Measurements from ENCODE around the gene DGKK. TPM values are rescaled to one million over a fixed set of nuclear protein-coding genes. Genes with fewer than 3 reads are reported as not detected.

The DGKK gene
- total RNA-seq, 1 experiment from 2014 or later, result 1.6 TPM

- Histone ChIP-seq H3K4me2 (ENCODE audit: insufficient read depth, insufficient read length, low read length) (no peak overlapping the region), H3K4me1 (ENCODE audit: insufficient read depth, low read length) (no peaks in the 10 kb centered on the region), H3K56ac (ENCODE audit: insufficient read length, low read depth, low read length) (no peak overlapping the region), H4K91ac (ENCODE audit: insufficient read length, low read depth, low read length) (no peak overlapping the region), H2BK5ac (ENCODE audit: insufficient read length, low read length) (no peak overlapping the region), H2BK120ac (ENCODE audit: low read depth, low read length, poor library complexity, severe bottlenecking) (no peak overlapping the region), H3K27ac (ENCODE audit: insufficient read length, low read depth, low read length) (no peak overlapping the region), H2AK5ac (ENCODE audit: insufficient read length, low read length) (no peak overlapping the region), H3K14ac (ENCODE audit: insufficient read depth, low read length) (no peak overlapping the region), H2BK15ac (ENCODE audit: low read depth, low read length) (no peak overlapping the region), H4K5ac (ENCODE audit: insufficient read length, low read depth, low read length) (no peak overlapping the region), H3K18ac (ENCODE audit: insufficient read length, low read depth, low read length) (no peak overlapping the region), H3K9me3 (ENCODE audit: control insufficient read depth, low read depth, low read length) (no peaks in the 10 kb centered on the region), H3K27me3 (ENCODE audit: insufficient read depth, low read length) (no peaks in the 10 kb centered on the region), H2BK20ac (ENCODE audit: low read depth, low read length, poor library complexity, severe bottlenecking) (no peak overlapping the region), H4K8ac (replicated peaks; ENCODE audit: insufficient read length, low read depth, low read length) (no peak overlapping the region), H4K20me1 (ENCODE audit: control insufficient read depth, insufficient read depth, insufficient read length) (no peaks in the 10 kb centered on the region), H3K4ac (ENCODE audit: low read depth, low read length) (no peak overlapping the region), H3K23ac (ENCODE audit: insufficient read length, low read depth, low read length) (no peak overlapping the region), H2AFZ (ENCODE audit: low read length) (no peak overlapping the region), H3K9ac (ENCODE audit: extremely low read depth, insufficient read length, low read length) (no peak overlapping the region), H3K23me2 (ENCODE audit: insufficient read length, low read depth, low read length, poor library complexity, severe bottlenecking) (no peaks in the 10 kb centered on the region), H3K79me1 (ENCODE audit: insufficient read depth, low read depth, low read length, poor library complexity, severe bottlenecking) (no peaks in the 10 kb centered on the region), H3K79me2 (ENCODE audit: insufficient read depth, low read length) (no peaks in the 10 kb centered on the region; the same call in 1 of the 2 replicates), H3T11ph (ENCODE audit: low read length) (no peak overlapping the region), H2BK12ac (ENCODE audit: insufficient read length, low read depth, low read length) (no peak overlapping the region)
- Mint-ChIP-seq H3K27ac (no peak overlapping the region), H3K27me3 (ENCODE audit: low read depth) (no peaks in the 10 kb centered on the region; the same call in 1 of the 2 replicates), H3K4me3 (no peak overlapping the region), H3K9me3 (peaks cover 60 to 67% of the 10 kb centered on the region in 2 experiments), H3K4me1 (no peaks in the 10 kb centered on the region), H3K36me3 (ENCODE audit: insufficient read depth in 1 of 3, low read depth in 3 of 3) (peaks cover 0 to 15% (median 1%) of the 10 kb centered on the region in 3 experiments; a peak in 4 of 7 replicates)
- TF ChIP-seq CTCF (conservative IDR thresholded peaks at IDR 0.05), result no peak
- no peak for DNase-seq
- no CpG with 5 or more reads among the region's 9 CpGs for WGBS (ENCODE audit: extremely low coverage, insufficient read length, low lambda C conversion rate)
Measured at GRCh38 chrX:50375481-50376267, 95.0 kb downstream of the DGKK start.
